D721Med (cell line): ENCODE measurements around the gene SLC1A2.
A peak's percentile ranks its signal among the peaks of the same experiment; 100 is the strongest.

Experiments
- DNase-seq: peaks from one replicate; pipeline ENCODE4 v3.0.0; 2011; ENCODE audit warnings: low spot score; ENCODE audit not compliant: insufficient read length
- FAIRE-seq: peaks from 2 replicates; lab custom pipeline; 2011; peaks lifted over from hg19 to GRCh38; lab: Jason Lieb, UNC
- CTCF ChIP-seq: IDR thresholded peaks from 2 replicates; pipeline ENCODE4 v1.5.1; 2012; ENCODE audit warnings: mild to moderate bottlenecking, control low read depth; ENCODE audit not compliant: insufficient read depth; ENCODE audit errors: missing control alignments

SLC1A2 gene

DNA sequence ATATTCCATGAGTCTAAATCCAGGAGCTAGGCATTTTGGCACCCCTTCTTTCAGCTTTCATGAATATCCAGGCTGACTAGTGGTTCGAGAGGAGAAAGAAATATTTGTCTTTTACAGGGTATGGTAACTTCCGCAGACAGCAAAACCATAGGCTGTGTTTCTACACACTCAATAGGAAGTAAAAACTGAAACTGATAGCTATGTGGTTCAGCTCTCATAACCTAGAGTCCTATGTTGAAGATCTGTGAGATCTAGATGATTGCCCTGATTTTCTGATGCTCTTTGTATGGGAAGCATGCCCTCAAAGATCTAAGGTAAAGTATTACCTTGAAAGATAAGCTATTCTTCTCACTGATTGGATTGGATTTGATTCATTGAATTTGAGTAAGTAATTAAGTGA is 162.1 kb downstream of the SLC1A2 start:
- FAIRE-seq (no peak), DNase-seq (no peak)
- TF ChIP-seq CTCF = no peak

DNA sequence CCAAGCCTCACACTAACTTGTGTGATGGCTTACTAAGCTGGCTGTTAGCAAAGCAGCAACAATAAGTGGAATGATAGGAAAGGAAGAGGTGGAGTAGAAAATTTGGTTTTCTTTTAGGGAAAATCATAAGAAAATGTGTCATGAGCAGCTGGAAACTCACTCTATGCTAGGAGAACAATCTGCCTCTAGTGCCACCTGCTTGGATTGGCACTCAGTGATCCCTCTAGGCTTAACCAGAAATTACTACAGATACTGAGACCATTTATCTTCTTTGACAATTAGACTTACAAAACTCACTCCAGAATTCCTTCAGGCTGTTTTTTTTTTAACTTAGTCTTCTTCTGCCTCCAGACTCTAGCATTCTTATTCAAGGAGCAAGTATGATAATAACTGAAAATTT is 163.1 kb downstream of the SLC1A2 start:
- no peak for FAIRE-seq
- no peak for DNase-seq
- no peak for TF ChIP-seq CTCF

DNA sequence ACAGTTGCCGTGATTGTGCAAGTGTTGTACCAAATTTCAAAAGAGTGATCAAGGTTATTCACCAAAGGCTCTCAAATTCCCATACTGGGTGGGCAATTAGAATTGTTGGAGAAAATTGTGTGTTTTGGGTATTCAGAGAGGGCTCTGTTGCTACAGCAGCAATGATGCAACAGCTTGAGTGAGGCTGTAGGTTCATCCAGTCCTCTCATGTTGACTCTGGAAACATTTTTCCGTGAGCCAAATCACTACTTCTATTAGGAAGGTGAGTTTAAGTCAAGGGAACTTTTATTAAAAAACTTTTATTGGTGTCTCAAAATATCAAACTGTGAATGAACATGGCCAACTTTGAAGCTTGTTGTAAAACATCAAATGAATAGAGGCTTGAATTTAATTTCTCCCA is 163.8 kb downstream of the SLC1A2 start:
- DNase-seq (no peak), FAIRE-seq (no peak)
- TF ChIP-seq CTCF = no peak

GRCh38 chr11:35253237-35253636 is 166.1 kb downstream of the SLC1A2 start:
- DNase-seq (no peak), FAIRE-seq (no peak)
- TF ChIP-seq CTCF = no peak

- no peak for TF ChIP-seq CTCF
- no peak for FAIRE-seq
- DNase-seq = no peak
Measured at GRCh38 chr11:35250621-35251020, 168.7 kb downstream of the SLC1A2 start.

DNA sequence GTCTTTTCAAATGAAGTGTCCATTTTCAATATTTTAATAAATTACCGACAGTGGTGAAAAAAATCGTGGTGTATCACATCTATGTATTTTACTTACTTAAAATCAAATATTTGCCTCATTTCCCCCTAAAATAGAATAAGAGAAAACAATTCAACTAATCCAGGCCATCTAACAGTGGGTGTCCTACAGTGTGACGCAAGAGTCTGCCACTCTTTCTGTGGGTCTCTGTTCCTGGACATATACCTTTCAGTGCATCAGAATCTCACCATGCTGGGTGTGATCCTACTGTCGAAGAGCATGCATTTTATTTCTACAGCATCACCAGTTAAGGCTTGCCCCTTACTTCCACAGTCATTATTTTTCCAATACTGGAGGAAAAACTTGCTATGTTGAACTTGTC is 169.2 kb downstream of the SLC1A2 start:
- TF ChIP-seq CTCF = no peak
- no peak for DNase-seq
- FAIRE-seq = no peak

DNA sequence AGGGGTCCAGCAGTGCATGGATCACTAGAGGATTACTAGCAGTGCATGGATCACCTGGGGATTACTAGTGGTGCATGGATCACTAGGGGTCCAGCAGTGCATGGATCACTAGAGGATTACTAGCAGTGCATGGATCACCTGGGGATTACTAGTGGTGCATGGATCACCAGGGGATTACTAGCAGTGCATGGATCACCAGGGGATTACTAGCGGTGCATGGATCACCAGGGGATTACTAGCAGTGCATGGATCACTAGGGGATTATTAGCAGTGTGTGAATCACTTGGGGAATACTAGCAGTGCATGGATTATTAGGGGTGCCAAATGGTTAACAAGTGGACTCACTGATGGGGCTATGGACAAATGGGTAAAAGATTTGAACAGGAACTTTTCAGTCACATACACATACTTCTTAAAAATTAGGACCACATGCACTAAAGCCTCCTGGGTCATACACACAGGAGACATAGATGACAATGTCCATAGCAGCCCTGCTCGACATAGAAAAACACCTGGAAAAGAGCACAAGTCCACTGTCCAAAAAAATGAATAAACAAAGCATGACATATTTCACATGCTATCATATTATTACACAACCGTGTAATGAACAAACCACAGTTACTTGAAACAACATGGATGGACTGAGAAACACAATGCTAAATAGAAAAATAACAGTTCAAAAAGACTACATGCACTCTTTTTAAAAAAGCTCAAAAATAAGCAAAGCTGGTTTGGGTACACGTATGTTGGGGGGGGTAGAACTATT is 170.6 kb downstream of the SLC1A2 start:
- FAIRE-seq (peak; percentile 91), DNase-seq (no peak)
- TF ChIP-seq CTCF = no peak
